ENCODE results near the gene TMEM214. TPM values are rescaled to one million over a fixed set of nuclear protein-coding genes. Genes with fewer than 3 reads are reported as not detected.

The TMEM214 gene
- total RNA-seq, 1 donor, result 50.3 TPM

- no peak for TF ChIP-seq CTCF (IDR thresholded peaks at IDR 0.05; ENCODE audit: extremely low read depth, low read depth, low read length)
- Histone ChIP-seq H3K27ac (ENCODE audit: low read depth, low read length) (no peak overlapping the region), H3K4me3 (ENCODE audit: insufficient read depth, low read length) (no peak overlapping the region), H2AFZ (ENCODE audit: low read length) (no peak overlapping the region), H3K4me1 (ENCODE audit: insufficient read depth, low read length) (peaks cover 30% of the 10 kb centered on the region), H3K79me2 (ENCODE audit: insufficient read depth, low read length) (peaks cover 37% of the 10 kb centered on the region), H3K4me2 (ENCODE audit: insufficient read depth, low read length) (no peak overlapping the region), H3K9me3 (ENCODE audit: low read depth, low read length) (no peaks in the 10 kb centered on the region), H4K20me1 (ENCODE audit: insufficient read depth, low read length) (peaks cover 33% of the 10 kb centered on the region), H3K36me3 (ENCODE audit: insufficient read depth, low read length) (peaks cover 27% of the 10 kb centered on the region), H3K27me3 (ENCODE audit: insufficient read depth, low read length) (no peaks in the 10 kb centered on the region)
- DNase-seq (ENCODE audit: insufficient read length, low spot score, missing footprints), result no peak
Observed at GRCh38 chr2:27082773-27083409, 50.1 kb downstream of the TMEM214 start.

DNA sequence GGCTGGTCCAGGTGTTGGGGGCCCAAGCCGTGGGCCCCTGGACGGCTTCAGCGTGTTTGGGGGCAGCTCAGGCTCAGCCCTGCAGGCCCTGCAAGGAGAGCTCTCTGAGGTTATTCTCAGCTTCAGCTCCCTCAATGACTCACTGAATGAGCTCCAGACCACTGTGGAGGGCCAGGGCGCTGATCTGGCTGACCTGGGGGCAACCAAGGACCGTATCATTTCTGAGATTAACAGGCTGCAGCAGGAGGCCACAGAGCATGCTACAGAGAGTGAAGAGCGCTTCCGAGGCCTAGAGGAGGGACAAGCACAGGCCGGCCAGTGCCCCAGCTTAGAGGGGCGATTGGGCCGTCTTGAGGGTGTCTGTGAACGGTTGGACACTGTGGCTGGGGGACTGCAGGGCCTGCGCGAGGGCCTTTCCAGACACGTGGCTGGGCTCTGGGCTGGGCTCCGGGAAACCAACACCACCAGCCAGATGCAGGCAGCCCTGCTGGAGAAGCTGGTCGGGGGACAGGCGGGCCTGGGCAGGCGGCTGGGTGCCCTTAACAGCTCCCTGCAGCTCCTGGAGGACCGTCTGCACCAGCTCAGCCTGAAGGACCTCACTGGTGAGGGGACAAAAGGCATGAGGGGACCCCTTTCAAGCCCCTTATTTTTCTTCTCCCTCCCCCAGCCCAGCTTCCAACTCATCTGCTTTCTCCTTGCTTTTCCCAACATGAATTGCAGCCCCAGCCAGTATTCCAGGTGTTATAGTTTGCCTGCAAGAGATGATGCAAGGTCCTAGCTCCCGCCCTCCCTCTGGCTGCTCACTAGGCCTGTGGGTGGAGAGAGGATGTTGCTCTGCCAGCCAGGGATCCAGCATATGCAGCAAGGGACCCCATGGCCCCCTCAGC is 50.9 kb downstream of the TMEM214 start:
- no peak overlapping the region for H2AFZ ChIP-seq (ENCODE audit: low read length)
- H3K4me1 ChIP-seq (ENCODE audit: insufficient read depth, low read length), result peaks cover 27% of the 10 kb centered on the region
- H3K27me3 ChIP-seq (ENCODE audit: insufficient read depth, low read length), result no peaks in the 10 kb centered on the region
- no peak for TF ChIP-seq CTCF (IDR thresholded peaks at IDR 0.05; ENCODE audit: extremely low read depth, low read depth, low read length)
- H3K4me2 ChIP-seq (ENCODE audit: insufficient read depth, low read length), result no peak overlapping the region
- H4K20me1 ChIP-seq (ENCODE audit: insufficient read depth, low read length), result peaks cover 33% of the 10 kb centered on the region
- no peak overlapping the region for H3K4me3 ChIP-seq (ENCODE audit: insufficient read depth, low read length)
- peaks cover 27% of the 10 kb centered on the region for H3K36me3 ChIP-seq (ENCODE audit: insufficient read depth, low read length)
- no peak overlapping the region for H3K27ac ChIP-seq (ENCODE audit: low read depth, low read length)
- peak; percentile 77 for DNase-seq (ENCODE audit: insufficient read length, low spot score, missing footprints)
- H3K79me2 ChIP-seq (ENCODE audit: insufficient read depth, low read length), result peaks cover 34% of the 10 kb centered on the region
- no peaks in the 10 kb centered on the region for H3K9me3 ChIP-seq (ENCODE audit: low read depth, low read length)

DNA sequence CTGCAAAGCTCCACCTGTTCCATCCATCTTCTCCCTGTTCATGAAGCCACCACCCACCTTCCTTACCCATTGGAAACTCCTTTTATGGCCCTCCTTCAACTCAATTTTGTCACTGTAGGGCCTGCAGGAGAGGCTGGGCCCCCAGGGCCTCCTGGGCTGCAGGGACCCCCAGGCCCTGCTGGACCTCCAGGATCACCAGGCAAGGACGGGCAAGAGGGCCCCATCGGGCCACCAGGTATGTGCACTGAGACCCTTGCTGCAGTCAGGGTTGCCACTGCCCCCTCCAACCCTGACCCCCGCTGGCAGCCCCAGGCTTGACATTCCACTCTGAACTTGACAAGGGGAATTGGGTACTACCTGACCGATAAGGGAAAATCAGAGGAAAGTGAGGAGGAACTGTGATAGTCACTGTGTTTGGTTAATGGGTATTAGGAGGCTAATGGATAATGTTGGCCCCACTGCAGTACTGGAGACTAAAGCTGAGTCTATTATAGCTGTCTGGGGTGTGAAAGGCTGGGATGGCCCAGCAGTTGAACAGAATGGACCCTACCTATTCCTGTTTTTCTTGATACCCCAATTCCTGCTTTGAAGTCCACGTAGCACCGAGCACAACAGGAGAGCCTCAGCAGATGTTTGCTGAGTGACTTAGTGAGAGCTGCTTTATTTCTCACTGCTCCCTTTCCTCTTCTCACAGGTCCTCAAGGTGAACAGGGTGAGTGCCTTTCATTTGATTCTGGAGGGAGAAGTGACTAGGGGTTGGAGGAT is 51.7 kb downstream of the TMEM214 start:
- no peak overlapping the region for H3K4me2 ChIP-seq (ENCODE audit: insufficient read depth, low read length)
- no peak overlapping the region for H2AFZ ChIP-seq (ENCODE audit: low read length)
- H3K9me3 ChIP-seq (ENCODE audit: low read depth, low read length), result no peaks in the 10 kb centered on the region

More for the DNA sequence above, 51.7 kb downstream of the TMEM214 start:
- TF ChIP-seq CTCF (IDR thresholded peaks at IDR 0.05; ENCODE audit: extremely low read depth, low read depth, low read length), result no peak
- H3K36me3 ChIP-seq (ENCODE audit: insufficient read depth, low read length), result peaks cover 27% of the 10 kb centered on the region
- no peaks in the 10 kb centered on the region for H3K27me3 ChIP-seq (ENCODE audit: insufficient read depth, low read length)
- no peak overlapping the region for H3K4me3 ChIP-seq (ENCODE audit: insufficient read depth, low read length)
- H4K20me1 ChIP-seq (ENCODE audit: insufficient read depth, low read length), result peaks cover 33% of the 10 kb centered on the region
- H3K4me1 ChIP-seq (ENCODE audit: insufficient read depth, low read length), result peaks cover 25% of the 10 kb centered on the region
- H3K27ac ChIP-seq (ENCODE audit: low read depth, low read length), result no peak overlapping the region
- peaks cover 26% of the 10 kb centered on the region for H3K79me2 ChIP-seq (ENCODE audit: insufficient read depth, low read length)
- DNase-seq (ENCODE audit: insufficient read length, low spot score, missing footprints), result peak; percentile 80
